Activated CD4-positive, alpha-beta memory T cell treated with anti-CD3 and anti-CD28 coated beads, Interleukin-2, amount 10 ng/mL, durations not matched to agents 7 days and 5 days (primary cell): Measurements from ENCODE around the gene TEX26. TPM values are rescaled to one million over a fixed set of nuclear protein-coding genes. Genes with fewer than 3 reads are reported as not detected.

Source experiments
- CTCF ChIA-PET: fragments of 350-600 bp; sonication (Branson Sonifier 250); formaldehyde crosslinking; loops from one replicate; lab custom pipeline; 2021; ENCODE audit warnings: antibody characterized with exemption, inconsistent platforms; lab: Charles Lee
- POLR2A ChIA-PET: fragments of 350-600 bp; sonication (Branson Sonifier 250); formaldehyde crosslinking; loops from one replicate; lab custom pipeline; 2021; ENCODE audit warnings: antibody characterized with exemption; lab: Charles Lee
- DNase-seq: peaks from one replicate; pipeline ENCODE4 v3.0.0-alpha.2; 2020
- H3K27ac Mint-ChIP-seq: one replicate; pipeline ENCODE4 v1.8.0; 2021; ENCODE audit warnings: mild to moderate bottlenecking, mixed read lengths
- H3K27me3 Mint-ChIP-seq: one replicate; pipeline ENCODE4 v1.8.0; 2021; ENCODE audit warnings: mixed read lengths
- H3K36me3 Mint-ChIP-seq: one replicate; pipeline ENCODE4 v1.8.0; 2021; ENCODE audit warnings: low read depth, mixed read lengths
- H3K4me1 Mint-ChIP-seq: one replicate; pipeline ENCODE4 v1.8.0; 2021; ENCODE audit warnings: mixed read lengths
- H3K4me3 Mint-ChIP-seq: one replicate; pipeline ENCODE4 v1.8.0; 2021; ENCODE audit warnings: mild to moderate bottlenecking, mixed read lengths
- H3K9me3 Mint-ChIP-seq: one replicate; pipeline ENCODE4 v1.8.0; 2021; ENCODE audit warnings: mixed read lengths
- total RNA-seq, 2 experiments: library from RNA; stranded (reverse); gene quantifications; one replicate each; pipeline ENCODE4 v1.2.3, GENCODE V29; 2021

TEX26 gene
- total RNA-seq, 2 experiments from 2014 or later = not detected

DNA sequence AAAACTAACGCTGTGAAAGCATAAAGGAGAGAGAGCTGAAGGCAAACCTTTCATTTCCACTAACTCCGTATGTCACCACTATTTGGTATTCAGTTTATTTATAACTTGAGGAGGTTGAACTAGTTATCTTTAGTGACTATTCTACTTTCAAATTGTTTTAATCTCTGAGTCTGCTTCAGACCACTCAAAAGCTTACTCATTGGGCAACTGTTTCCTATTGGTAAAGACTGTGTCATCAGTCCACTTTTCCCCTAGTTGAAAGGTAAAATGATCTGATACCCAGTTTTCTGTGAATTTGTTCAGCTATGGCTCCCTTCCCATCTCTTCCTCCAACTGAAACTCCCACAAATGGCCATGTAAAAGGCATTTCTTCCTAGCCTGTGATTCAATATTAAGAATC lies 39.1 kb downstream of the TEX26 start:
- Mint-ChIP-seq H3K4me3 (no peak overlapping the region), H3K36me3 (no peaks in the 10 kb centered on the region), H3K27ac (no peak overlapping the region), H3K9me3 (no peaks in the 10 kb centered on the region), H3K4me1 (no peaks in the 10 kb centered on the region), H3K27me3 (peaks cover 49% of the 10 kb centered on the region)
- CTCF ChIA-PET = interaction anchor here (3.3 kb wide), 1 partner anchor 8 kb away, joined by 17 read pairs; no protein-coding TSS in a partner anchor
- POLR2A ChIA-PET = no interaction called here
- DNase-seq = no peak

DNA sequence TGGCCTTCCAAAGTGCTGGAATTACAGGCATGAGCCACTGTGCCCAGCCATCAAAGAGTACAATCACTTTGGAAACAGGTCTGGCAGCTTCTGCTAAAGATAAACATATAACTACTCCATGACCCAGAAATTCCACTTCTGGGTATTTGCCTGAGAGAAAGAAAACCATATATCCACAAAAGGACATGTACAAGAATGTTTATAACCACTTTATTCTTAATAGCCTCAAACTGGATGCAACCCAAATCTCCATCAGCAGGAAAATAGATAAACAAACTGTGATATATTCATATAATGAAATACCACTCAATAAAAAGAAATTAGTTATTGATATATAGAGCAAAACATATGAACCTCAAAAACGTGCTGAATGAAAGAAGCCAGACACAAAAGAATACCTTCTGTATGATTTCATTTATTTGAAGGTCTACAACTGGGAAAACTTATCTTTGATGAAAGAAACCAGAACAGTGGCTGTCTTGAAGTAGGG lies 40.5 kb downstream of the TEX26 start:
- no peaks in the 10 kb centered on the region for H3K9me3 Mint-ChIP-seq
- H3K36me3 Mint-ChIP-seq = no peaks in the 10 kb centered on the region
- H3K27ac Mint-ChIP-seq = no peak overlapping the region
- H3K4me3 Mint-ChIP-seq = no peak overlapping the region
- H3K27me3 Mint-ChIP-seq = peaks cover 54% of the 10 kb centered on the region
- H3K4me1 Mint-ChIP-seq = no peaks in the 10 kb centered on the region
- CTCF ChIA-PET = no interaction called here
- DNase-seq = no peak
- POLR2A ChIA-PET = no interaction called here

DNA sequence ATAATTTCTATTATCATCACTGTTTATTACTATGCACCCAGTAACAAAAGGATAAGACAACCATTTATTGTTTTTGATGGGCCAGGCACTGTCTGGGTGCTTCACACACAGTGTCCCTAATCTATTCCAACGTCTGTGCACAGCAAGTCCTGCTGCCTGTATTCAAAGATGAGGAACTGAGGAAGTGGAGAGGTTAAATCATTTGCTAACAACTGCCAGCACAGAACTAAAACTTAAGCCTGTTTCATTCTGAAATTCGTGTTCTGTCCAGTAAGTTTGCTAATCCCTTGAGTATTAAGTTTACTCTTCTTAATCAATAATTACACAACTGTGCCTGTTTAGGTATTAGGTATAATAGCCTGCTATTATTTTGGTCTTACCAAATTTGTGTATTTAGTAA lies 41.9 kb downstream of the TEX26 start:
- Mint-ChIP-seq H3K36me3 (no peaks in the 10 kb centered on the region), H3K27me3 (peaks cover 47% of the 10 kb centered on the region), H3K27ac (no peak overlapping the region), H3K4me3 (no peak overlapping the region), H3K9me3 (no peaks in the 10 kb centered on the region), H3K4me1 (no peaks in the 10 kb centered on the region)
- CTCF ChIA-PET = no interaction called here
- DNase-seq = no peak
- POLR2A ChIA-PET = no interaction called here

DNA sequence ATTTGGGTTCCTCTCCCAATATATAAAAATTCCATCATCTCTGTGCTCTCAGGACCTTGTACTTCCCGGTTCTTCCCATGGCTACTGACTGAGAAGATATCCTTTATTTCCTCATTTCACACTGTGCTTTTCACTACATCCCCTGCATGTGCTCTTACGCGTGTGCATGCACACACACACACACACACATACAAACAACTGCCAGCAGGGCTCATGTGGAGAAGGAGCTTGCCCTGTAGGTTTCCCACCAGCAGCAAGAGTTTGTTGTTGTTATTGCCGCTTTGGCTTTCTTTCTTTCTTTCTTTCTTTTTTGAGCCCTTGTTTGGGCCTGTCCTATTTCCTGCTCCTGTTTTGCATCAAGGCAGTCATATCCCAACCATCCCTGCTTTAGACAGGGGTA lies 43.6 kb downstream of the TEX26 start:
- no peak for DNase-seq
- Mint-ChIP-seq H3K9me3 (no peaks in the 10 kb centered on the region), H3K36me3 (no peaks in the 10 kb centered on the region), H3K27ac (no peak overlapping the region), H3K4me3 (no peak overlapping the region), H3K27me3 (peaks cover 42% of the 10 kb centered on the region), H3K4me1 (no peaks in the 10 kb centered on the region)
- POLR2A ChIA-PET = no interaction called here
- CTCF ChIA-PET = no interaction called here

DNA sequence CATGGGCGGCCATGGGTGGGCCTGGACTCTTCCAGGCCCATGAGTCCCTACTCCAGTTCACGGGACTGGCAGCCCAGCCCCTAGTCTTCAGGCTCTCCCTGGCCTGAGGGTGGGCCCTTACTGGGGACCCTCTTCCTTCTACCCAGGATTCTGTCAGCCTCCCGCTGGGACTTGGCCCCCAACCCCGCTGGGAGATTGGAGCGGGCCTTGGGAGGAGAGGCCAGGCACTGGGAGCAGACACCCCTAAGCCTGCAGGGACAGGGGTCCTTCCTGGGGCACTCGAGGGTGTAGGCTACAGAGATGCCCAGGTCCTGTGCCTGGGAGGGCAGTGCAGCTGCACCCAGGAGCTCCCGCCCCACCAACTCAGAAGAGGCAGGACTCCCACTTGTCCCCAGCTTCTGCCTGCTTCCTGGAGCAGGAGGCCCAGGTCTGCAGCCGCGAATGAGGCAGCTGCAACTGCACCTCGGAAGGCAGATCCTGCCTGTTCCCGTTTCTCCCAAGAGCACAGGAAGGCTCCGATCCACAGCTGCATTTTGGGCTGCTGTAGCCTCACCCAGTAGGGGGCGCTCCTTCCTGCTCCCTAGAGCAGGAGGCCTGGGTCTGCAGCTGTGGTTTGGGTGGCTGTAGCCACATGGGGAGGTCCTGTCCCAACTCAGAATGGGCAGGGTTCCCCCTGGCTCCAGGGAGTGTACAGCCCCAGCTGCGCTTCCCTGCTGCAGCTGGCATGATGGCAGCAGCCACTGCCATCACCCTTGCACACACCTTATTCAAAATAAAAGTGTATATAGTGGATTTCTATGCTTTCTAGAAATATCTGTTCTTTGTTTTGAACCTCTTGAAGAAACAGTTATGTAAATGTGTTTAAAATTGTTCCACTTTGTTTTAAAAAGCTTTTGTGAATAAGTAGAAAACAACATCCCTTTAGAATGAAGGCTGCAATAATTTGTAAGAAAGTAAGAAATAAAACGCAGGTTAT lies 46.8 kb downstream of the TEX26 start:
- Mint-ChIP-seq H3K27ac (no peak overlapping the region), H3K9me3 (no peaks in the 10 kb centered on the region), H3K4me1 (peaks cover 3% of the 10 kb centered on the region), H3K27me3 (peaks cover 29% of the 10 kb centered on the region), H3K4me3 (no peak overlapping the region), H3K36me3 (no peaks in the 10 kb centered on the region)
- POLR2A ChIA-PET = no interaction called here
- peak; percentile 52 for DNase-seq
- CTCF ChIA-PET = interaction anchor here (0.6 to 3.9 kb wide), 22 partner anchors 9 to 815 kb away, joined by 3 to 43 read pairs (median 4); no protein-coding TSS in a partner anchor

DNA sequence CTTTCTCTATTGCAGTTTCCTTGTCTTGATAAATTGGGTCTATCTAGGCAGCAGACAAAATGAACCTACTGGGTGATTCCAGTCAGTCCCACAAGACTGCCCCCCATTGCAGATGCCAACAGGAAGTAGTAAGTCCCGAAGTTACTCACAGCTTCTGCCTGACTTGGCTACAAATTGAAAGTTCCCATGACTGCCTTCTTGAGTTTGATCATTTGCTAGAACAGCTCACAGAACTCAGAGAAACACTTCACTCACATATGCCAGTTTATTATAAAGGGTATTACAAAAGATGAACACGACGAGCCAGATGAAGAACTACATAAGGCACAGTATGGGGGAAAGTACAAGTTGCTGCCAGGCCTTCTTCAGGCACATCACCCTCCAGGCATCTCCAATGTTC lies 50.0 kb downstream of the TEX26 start:
- H3K4me3 Mint-ChIP-seq = no peak overlapping the region
- H3K36me3 Mint-ChIP-seq = no peaks in the 10 kb centered on the region
- peaks cover 4% of the 10 kb centered on the region for H3K4me1 Mint-ChIP-seq
- peaks cover 13% of the 10 kb centered on the region for H3K27me3 Mint-ChIP-seq
- H3K27ac Mint-ChIP-seq = no peak overlapping the region
- CTCF ChIA-PET = interaction anchor here (3.1 kb wide), 1 partner anchor 62 kb away, joined by 11 read pairs; no protein-coding TSS in a partner anchor
- DNase-seq = no peak
- POLR2A ChIA-PET = no interaction called here
- H3K9me3 Mint-ChIP-seq = no peaks in the 10 kb centered on the region

DNA sequence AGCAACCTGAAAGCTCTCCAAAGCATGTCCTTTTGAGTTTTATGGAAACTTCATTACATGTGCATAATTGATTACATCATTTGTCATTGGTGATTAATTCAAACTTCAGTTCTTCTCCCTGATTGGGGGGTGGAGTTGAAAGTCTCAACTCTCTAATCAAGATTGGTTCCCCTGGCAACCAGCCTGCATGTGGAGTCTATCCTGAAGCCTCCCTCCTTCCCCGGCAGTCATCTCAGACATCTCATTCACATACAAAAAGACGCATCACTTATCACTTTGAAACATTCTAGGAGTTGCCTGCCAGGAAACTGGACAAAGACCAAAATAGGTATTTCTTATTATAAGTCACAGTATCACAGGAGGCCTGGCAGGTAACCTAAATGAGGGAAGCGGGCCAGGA lies 50.5 kb downstream of the TEX26 start:
- Mint-ChIP-seq H3K27ac (no peak overlapping the region), H3K36me3 (no peaks in the 10 kb centered on the region), H3K9me3 (no peaks in the 10 kb centered on the region), H3K4me1 (peaks cover 4% of the 10 kb centered on the region), H3K4me3 (no peak overlapping the region), H3K27me3 (peaks cover 13% of the 10 kb centered on the region)
- CTCF ChIA-PET = interaction anchor here (3.1 kb wide), 1 partner anchor 62 kb away, joined by 11 read pairs; no protein-coding TSS in a partner anchor
- no peak for DNase-seq
- POLR2A ChIA-PET = no interaction called here

DNA sequence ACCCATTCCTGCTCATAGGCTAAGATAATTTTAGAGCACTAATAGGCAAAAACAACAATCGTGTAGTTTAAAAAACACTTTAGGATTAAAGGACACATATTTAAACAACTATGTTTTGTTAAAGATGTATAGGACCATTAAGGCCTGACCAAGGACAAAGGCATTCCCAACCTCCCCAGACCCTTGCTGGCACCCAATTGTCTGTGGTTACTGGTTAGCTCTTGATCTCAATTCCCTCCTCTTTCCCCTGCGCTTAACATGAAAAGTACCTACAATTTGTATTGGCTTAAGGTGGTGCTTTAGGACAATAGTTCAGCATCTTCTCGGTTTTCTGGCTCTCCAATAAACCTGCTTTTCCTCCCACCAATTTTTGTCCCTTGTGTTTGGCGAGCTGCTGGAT lies 51.0 kb downstream of the TEX26 start:
- peaks cover 4% of the 10 kb centered on the region for H3K4me1 Mint-ChIP-seq
- DNase-seq = no peak
- H3K36me3 Mint-ChIP-seq = no peaks in the 10 kb centered on the region
- POLR2A ChIA-PET = no interaction called here
- CTCF ChIA-PET = interaction anchor here (3.1 kb wide), 1 partner anchor 61 kb away, joined by 11 read pairs; no protein-coding TSS in a partner anchor
- peaks cover 13% of the 10 kb centered on the region for H3K27me3 Mint-ChIP-seq
- no peak overlapping the region for H3K4me3 Mint-ChIP-seq
- no peak overlapping the region for H3K27ac Mint-ChIP-seq
- H3K9me3 Mint-ChIP-seq = no peaks in the 10 kb centered on the region

DNA sequence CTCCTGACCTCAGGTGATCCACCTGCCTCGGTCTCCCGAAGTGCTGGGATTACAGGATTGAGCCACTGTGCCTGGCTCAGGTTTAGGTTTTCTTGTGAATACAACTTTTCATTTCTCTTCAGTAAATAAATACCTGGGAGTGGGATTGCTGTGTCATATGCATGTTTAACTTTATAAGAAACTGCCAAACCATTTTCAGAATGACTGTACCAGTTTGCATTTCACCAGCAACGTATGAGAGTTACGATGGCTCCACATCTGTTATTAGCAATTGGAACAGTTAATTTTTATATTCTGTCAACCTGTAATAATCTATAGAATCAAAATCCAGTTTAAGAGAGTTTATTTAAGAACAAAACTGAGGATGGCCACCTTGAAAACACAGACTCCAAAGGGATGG lies 52.2 kb downstream of the TEX26 start:
- no peak for DNase-seq
- Mint-ChIP-seq H3K4me1 (peaks cover 4% of the 10 kb centered on the region), H3K9me3 (no peaks in the 10 kb centered on the region), H3K36me3 (no peaks in the 10 kb centered on the region), H3K27ac (no peak overlapping the region), H3K4me3 (no peak overlapping the region), H3K27me3 (peaks cover 13% of the 10 kb centered on the region)
- ChIA-PET CTCF (interaction anchor here (3.1 kb wide), 1 partner anchor 60 kb away, joined by 11 read pairs; no protein-coding TSS in a partner anchor), POLR2A (no interaction called here)

DNA sequence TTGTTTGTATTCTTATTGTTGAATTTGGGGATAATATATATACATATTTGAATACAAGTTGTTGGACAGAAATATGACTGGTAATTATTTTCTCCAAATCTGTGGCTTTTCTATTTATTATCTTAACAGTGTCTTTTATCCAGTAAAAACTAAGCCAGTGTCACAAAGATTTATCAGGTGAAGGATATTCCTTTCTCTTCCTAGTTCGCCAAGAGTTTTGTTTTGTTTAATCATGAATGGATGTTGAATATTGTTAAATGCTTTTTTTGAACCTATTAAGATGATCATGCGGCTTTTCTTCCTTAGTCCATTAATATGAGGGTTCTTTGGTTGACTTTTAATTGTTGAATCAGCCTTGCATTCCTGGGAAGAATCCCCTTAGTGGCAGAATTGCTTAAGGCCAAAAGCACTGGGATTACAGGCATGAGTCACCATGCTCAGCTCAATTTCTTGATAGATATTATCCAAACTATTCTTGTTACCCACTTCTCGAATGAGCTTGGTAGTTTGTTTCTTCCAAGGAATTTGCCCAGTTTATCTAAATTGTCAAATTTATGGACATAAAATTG lies 53.3 kb downstream of the TEX26 start:
- H3K27me3 Mint-ChIP-seq = peaks cover 11% of the 10 kb centered on the region
- H3K27ac Mint-ChIP-seq = no peak overlapping the region
- H3K4me3 Mint-ChIP-seq = no peak overlapping the region
- ChIA-PET POLR2A (no interaction called here), CTCF (interaction anchor here (1.2 to 1.5 kb wide), 2 partner anchors 59 to 175 kb away, joined by 3 to 5 read pairs; no protein-coding TSS in a partner anchor)
- H3K36me3 Mint-ChIP-seq = no peaks in the 10 kb centered on the region
- no peak for DNase-seq
- H3K9me3 Mint-ChIP-seq = no peaks in the 10 kb centered on the region
- H3K4me1 Mint-ChIP-seq = peaks cover 4% of the 10 kb centered on the region

DNA sequence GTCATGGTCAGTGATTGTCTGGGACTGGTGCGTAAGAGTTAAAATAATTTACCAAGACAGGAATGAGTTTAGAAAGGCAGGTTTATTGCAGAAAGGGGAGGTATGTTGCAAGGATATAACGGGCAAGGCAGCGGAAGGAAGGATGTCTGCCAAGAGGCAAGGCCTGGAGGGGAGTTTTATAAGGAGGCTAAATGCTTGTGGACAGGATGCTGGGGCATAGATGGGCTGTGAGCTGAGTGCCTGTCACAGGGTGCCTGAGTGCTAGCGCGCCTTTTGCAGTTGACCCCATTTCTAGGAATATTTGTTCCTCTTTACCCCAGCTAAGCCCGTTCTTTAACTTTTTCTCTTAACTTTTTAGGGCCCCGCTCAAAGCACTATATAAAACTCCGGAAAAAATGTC lies 58.7 kb downstream of the TEX26 start:
- H3K27me3 Mint-ChIP-seq = peaks cover 28% of the 10 kb centered on the region
- H3K9me3 Mint-ChIP-seq = no peaks in the 10 kb centered on the region
- no peak overlapping the region for H3K4me3 Mint-ChIP-seq
- H3K36me3 Mint-ChIP-seq = no peaks in the 10 kb centered on the region
- H3K4me1 Mint-ChIP-seq = no peaks in the 10 kb centered on the region
- CTCF ChIA-PET = no interaction called here
- no peak for DNase-seq
- POLR2A ChIA-PET = no interaction called here
- no peak overlapping the region for H3K27ac Mint-ChIP-seq

DNA sequence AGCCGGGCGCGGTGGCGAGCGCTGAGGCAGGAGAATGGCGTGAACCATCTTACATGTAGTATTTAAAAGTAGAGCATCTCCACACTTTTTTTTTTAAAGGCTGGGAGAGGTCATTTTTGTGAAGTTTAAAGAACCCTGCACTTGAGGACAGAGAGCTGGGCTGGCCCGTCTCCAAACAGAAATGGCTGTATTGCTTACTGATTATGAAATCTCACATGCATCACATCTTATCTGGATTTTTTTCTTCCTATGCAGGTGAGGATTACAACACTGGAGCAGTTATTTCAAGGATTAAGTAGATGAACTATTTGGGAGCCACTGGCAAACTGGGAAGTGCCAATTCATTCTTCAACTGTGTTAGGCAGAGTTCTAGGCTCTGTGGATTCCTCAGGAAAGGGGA lies 59.5 kb downstream of the TEX26 start:
- Mint-ChIP-seq H3K4me1 (no peaks in the 10 kb centered on the region), H3K27ac (no peak overlapping the region), H3K36me3 (no peaks in the 10 kb centered on the region), H3K4me3 (no peak overlapping the region), H3K27me3 (peaks cover 28% of the 10 kb centered on the region), H3K9me3 (no peaks in the 10 kb centered on the region)
- POLR2A ChIA-PET = no interaction called here
- CTCF ChIA-PET = no interaction called here
- no peak for DNase-seq

DNA sequence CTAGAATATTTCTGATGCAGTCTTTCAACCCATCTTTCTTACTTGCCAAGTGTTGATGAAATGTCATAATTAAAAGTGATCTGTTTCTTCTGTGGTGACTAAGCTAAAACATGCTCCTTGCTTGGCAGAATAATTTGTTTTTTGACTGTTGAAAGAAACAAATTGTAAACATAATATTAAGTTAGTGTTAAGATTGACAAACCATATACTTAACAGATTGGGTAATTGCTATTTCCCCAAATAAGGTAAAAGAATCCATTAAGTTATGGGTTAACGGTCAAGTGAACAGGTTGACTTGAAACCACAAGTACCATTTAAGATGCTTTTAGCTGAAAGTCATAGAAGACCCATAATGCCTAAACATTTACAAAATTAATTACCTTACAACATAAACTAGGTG lies 62.9 kb downstream of the TEX26 start:
- Mint-ChIP-seq H3K27ac (no peak overlapping the region), H3K4me3 (no peak overlapping the region), H3K36me3 (no peaks in the 10 kb centered on the region), H3K27me3 (peaks cover 34% of the 10 kb centered on the region), H3K9me3 (no peaks in the 10 kb centered on the region), H3K4me1 (no peaks in the 10 kb centered on the region)
- ChIA-PET POLR2A (no interaction called here), CTCF (interaction anchor here (1.0 kb wide), 1 partner anchor 16 kb away, joined by 4 read pairs; no protein-coding TSS in a partner anchor)
- no peak for DNase-seq
